Measurements from ENCODE around the gene CLEC3A. TPM values are rescaled to one million over a fixed set of nuclear protein-coding genes. Genes with fewer than 3 reads are reported as not detected.

Gene CLEC3A
- total RNA-seq, 1 experiment from 2014 or later, result not detected

GRCh38 chr16:78065319-78065718 lies 43.0 kb downstream of the CLEC3A start:
- Histone ChIP-seq H3K9me3 (ENCODE audit: control insufficient read depth in 1 of 2, insufficient read depth in 1 of 2, low read depth in 1 of 2, low read length in 2 of 2) (no peaks in the 10 kb centered on the region), H2AFZ (ENCODE audit: low read depth, low read length, poor library complexity, severe bottlenecking) (no peak overlapping the region), H3K9ac (ENCODE audit: low read length) (no peak overlapping the region), H3K4me2 (ENCODE audit: low read length) (no peak overlapping the region), H4K20me1 (ENCODE audit: insufficient read depth) (no peaks in the 10 kb centered on the region), H3K4me3 (replicated peaks in 1 of 2; ENCODE audit: low read depth in 1 of 2, low read length in 2 of 2) (no peak overlapping the region), H3K9me2 (ENCODE audit: insufficient read depth) (no peaks in the 10 kb centered on the region), H3K36me3 (ENCODE audit: control insufficient read depth in 1 of 2, insufficient read depth in 2 of 2, low read length in 2 of 2) (no peaks in the 10 kb centered on the region), H3K79me2 (ENCODE audit: insufficient read depth, low read length) (no peaks in the 10 kb centered on the region), H3K27me3 (ENCODE audit: insufficient read depth, low read length) (peaks cover 38% of the 10 kb centered on the region), H3K4me1 (ENCODE audit: control insufficient read depth in 1 of 2, insufficient read depth in 2 of 2, low read length in 2 of 2) (no peaks in the 10 kb centered on the region), H3K27ac (ENCODE audit: low read depth, low read length) (no peak overlapping the region)
- ChIA-PET CTCF (no interaction called here), RAD21 (ENCODE audit: low non-redundant PET in 1 of 2, low total read pairs in 2 of 2, uncharacterized antibody in 2 of 2, unreplicated experiment in 2 of 2) (no interaction called here), POLR2A (no interaction called here)
- ATAC-seq, result no peak
- no TSS peak for BruUV-seq (replicated peaks)
- intact Hi-C loops (cut with micrococcal nuclease), result no loop called here
- DNase-seq (ENCODE audit: low read depth, low spot score), result no peak
- TF ChIP-seq POLR2AphosphoS5 (IDR thresholded peaks at IDR 0.05; ENCODE audit: low read depth, low read length) (no peak), CEBPB (IDR thresholded peaks at IDR 0.05; ENCODE audit: low read depth) (no peak), JUND (IDR thresholded peaks at IDR 0.05) (no peak), RAD21 (IDR thresholded peaks at IDR 0.05; ENCODE audit: low read depth) (no peak), EZH2phosphoT487 (IDR thresholded peaks at IDR 0.05; ENCODE audit: borderline replicate concordance) (no peak), SIN3A (IDR thresholded peaks at IDR 0.05; ENCODE audit: low read depth) (no peak), ZNF274 (IDR thresholded peaks at IDR 0.05; ENCODE audit: low read depth, low read length) (no peak), EZH2 (IDR thresholded peaks at IDR 0.05) (no peak), ZBTB33 (IDR thresholded peaks at IDR 0.05; ENCODE audit: extremely low read depth, insufficient replicate concordance, low read length) (no peak), ZFX (IDR thresholded peaks at IDR 0.05) (no peak), EGR1 (IDR thresholded peaks at IDR 0.05; ENCODE audit: low read depth) (no peak), SP1 (IDR thresholded peaks at IDR 0.05; ENCODE audit: low read depth) (no peak)
- TF ChIP-seq, protein P1, sequence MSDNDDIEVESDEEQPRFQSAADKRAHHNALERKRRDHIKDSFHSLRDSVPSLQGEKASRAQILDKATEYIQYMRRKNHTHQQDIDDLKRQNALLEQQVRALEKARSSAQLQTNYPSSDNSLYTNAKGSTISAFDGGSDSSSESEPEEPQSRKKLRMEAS (IDR thresholded peaks at IDR 0.05), result no peak
